Heart left ventricle (tissue), 13 donors: Measurements from ENCODE around the gene GTF2F1.

Source experiments
- CTCF ChIP-seq, 12 donors: fragments of 200-600 bp; sonication (generic) in 4 of 12; IDR thresholded peaks; one replicate each; pipeline versions ENCODE4 v1.5.0 to v1.8.0; 2018 to 2022; ENCODE audit warnings: antibody characterized with exemption in 12 of 12, mild to moderate bottlenecking in 5 of 12
- POLR2A ChIP-seq, 2 donors: fragments of 450-650 bp; IDR thresholded peaks; one replicate each; pipeline ENCODE4 v1.6.1; 2017; ENCODE audit warnings: antibody characterized with exemption in 2 of 2, mild to moderate bottlenecking in 2 of 2, moderate library complexity in 2 of 2
- donor health status: ischemic (EF 13 %, LVEDD 7.1; RV severe dilation, severe dysfunction).
- donor health status: DM: no; HTN: yes; CAD: no.
- donor health status: DM: no; HTN: no; CAD: no.
- donor health status: ischemic (EF 25% LVEDD 6.9; RV normal size, moderate dysfunction).
- donor health status: ischemic (EF 25% LVEDD 5.7; RV mildly dilated, moderate dysfunction).
- donor health status: ischemic (EF 35%, LVEDD 5.7; RV mildly dilated, moderate dysfunction).
- donor health status: nonischemic (EF 11% LVEDD 7.7; RV severe dilation, severe dysfunction).
- donor health status: DM: yes; HTN: yes; CAD: no.
- donor health status: PGD.
- donor health status: ischemic (EF 29% LVEDD 5.4; RV normal size, mild dysfunction).
- donor health status: nonischemic (EF 23%, LVEDD 6.1; RV moderate dilation, normal function).

GRCh38 chr19:6340493-6341201 is 52.3 kb downstream of the GTF2F1 start:
- no peak for TF ChIP-seq POLR2A (IDR thresholded peaks at IDR 0.05)
- TF ChIP-seq CTCF (IDR thresholded peaks at IDR 0.05), result no peak
